ENCODE results near the gene MGLL. TPM values are rescaled to one million over a fixed set of nuclear protein-coding genes. Genes with fewer than 3 reads are reported as not detected.
A peak's percentile ranks its signal among the peaks of the same experiment; 100 is the strongest.

MGLL gene
- total and polyA plus RNA-seq, 2 donors (not counting 1 experiment from before 2014, with no cell fraction given) = 1.7 to 6.9 TPM

DNA sequence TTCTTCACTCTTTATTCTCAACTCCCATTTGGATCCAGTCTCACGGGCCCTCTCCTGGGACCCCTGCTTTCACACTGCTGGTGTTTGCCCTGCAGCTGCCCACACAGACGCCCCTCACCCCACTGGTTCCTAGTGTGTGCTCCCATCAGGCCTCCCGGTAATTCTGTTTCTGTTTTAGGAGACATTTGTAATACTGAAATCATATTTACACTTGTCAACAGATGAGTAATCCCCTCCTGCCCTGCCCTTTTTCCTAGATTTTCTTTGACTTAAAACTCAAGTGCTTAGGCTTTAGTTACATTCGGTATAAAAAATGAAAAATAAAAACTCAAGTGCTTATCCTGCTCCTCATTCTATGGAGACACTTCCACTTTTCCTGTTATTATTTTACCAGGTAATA lies 167.9 kb downstream of the MGLL start:
- no peaks in the 10 kb centered on the region for H3K27me3 ChIP-seq (replicated peaks in 1 of 4; ENCODE audit: control extremely low read depth in 1 of 4, control insufficient read depth in 3 of 4, insufficient read depth in 4 of 4, low read length in 3 of 4)
- no peaks in the 10 kb centered on the region for H3K4me1 ChIP-seq (ENCODE audit: control insufficient read depth in 2 of 2, insufficient read depth in 2 of 2, low read length in 2 of 2)
- TF ChIP-seq, protein P1, sequence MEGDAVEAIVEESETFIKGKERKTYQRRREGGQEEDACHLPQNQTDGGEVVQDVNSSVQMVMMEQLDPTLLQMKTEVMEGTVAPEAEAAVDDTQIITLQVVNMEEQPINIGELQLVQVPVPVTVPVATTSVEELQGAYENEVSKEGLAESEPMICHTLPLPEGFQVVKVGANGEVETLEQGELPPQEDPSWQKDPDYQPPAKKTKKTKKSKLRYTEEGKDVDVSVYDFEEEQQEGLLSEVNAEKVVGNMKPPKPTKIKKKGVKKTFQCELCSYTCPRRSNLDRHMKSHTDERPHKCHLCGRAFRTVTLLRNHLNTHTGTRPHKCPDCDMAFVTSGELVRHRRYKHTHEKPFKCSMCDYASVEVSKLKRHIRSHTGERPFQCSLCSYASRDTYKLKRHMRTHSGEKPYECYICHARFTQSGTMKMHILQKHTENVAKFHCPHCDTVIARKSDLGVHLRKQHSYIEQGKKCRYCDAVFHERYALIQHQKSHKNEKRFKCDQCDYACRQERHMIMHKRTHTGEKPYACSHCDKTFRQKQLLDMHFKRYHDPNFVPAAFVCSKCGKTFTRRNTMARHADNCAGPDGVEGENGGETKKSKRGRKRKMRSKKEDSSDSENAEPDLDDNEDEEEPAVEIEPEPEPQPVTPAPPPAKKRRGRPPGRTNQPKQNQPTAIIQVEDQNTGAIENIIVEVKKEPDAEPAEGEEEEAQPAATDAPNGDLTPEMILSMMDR (IDR thresholded peaks at IDR 0.05) = no peak
- TF ChIP-seq EZH2 (IDR thresholded peaks at IDR 0.05; ENCODE audit: borderline replicate concordance, insufficient read depth, low read depth, low read length, poor library complexity, severe bottlenecking) = no peak
- H3K4me3 Mint-ChIP-seq = no peak overlapping the region
- H3K4me2 ChIP-seq (replicated peaks; ENCODE audit: low read depth, low read length, poor library complexity, severe bottlenecking) = no peak overlapping the region
- no peaks in the 10 kb centered on the region for H3K27me3 Mint-ChIP-seq
- no peak overlapping the region for H3K4me3 ChIP-seq (ENCODE audit: control extremely low read depth in 1 of 5, extremely low read depth in 1 of 5, insufficient read depth in 1 of 5, low read depth in 2 of 5, low read length in 4 of 5)
- no peaks in the 10 kb centered on the region for H3K4me1 Mint-ChIP-seq
- H3K9me3 Mint-ChIP-seq (ENCODE audit: insufficient read depth) = no peaks in the 10 kb centered on the region
- ChIA-PET CTCF (no interaction called here), POLR2A (no interaction called here)
- no CpG with 5 or more reads among the region's 4 CpGs for WGBS (ENCODE audit: insufficient coverage)
- H2AFZ ChIP-seq (ENCODE audit: insufficient read depth, low read depth, low read length, poor library complexity, severe bottlenecking) = no peak overlapping the region
- no peak for ATAC-seq (ENCODE audit: low read depth)
- no peaks in the 10 kb centered on the region for H3K9me3 ChIP-seq (ENCODE audit: control extremely low read depth in 1 of 3, control insufficient read depth in 2 of 3, insufficient read depth in 1 of 3, low read length in 2 of 3)
- no peak for DNase-seq
- no peaks in the 10 kb centered on the region for H4K20me1 ChIP-seq (ENCODE audit: control insufficient read depth, insufficient read depth, low read length, poor library complexity, severe bottlenecking)
- no peak overlapping the region for H3K27ac ChIP-seq (ENCODE audit: low read length in 2 of 2)
- intact Hi-C loops (cut with micrococcal nuclease) = no loop called here
- no peaks in the 10 kb centered on the region for H3K79me2 ChIP-seq (ENCODE audit: control insufficient read depth, insufficient read depth, low read length)
- no peak overlapping the region for H3K9ac ChIP-seq (ENCODE audit: low read length)
- no peak overlapping the region for H3K27ac Mint-ChIP-seq
- no peaks in the 10 kb centered on the region for H3K36me3 ChIP-seq (replicated peaks in 1 of 2; ENCODE audit: control extremely low read depth in 1 of 2, control insufficient read depth in 1 of 2, extremely low read depth in 1 of 2, insufficient read depth in 2 of 2, low read length in 1 of 2)

DNA sequence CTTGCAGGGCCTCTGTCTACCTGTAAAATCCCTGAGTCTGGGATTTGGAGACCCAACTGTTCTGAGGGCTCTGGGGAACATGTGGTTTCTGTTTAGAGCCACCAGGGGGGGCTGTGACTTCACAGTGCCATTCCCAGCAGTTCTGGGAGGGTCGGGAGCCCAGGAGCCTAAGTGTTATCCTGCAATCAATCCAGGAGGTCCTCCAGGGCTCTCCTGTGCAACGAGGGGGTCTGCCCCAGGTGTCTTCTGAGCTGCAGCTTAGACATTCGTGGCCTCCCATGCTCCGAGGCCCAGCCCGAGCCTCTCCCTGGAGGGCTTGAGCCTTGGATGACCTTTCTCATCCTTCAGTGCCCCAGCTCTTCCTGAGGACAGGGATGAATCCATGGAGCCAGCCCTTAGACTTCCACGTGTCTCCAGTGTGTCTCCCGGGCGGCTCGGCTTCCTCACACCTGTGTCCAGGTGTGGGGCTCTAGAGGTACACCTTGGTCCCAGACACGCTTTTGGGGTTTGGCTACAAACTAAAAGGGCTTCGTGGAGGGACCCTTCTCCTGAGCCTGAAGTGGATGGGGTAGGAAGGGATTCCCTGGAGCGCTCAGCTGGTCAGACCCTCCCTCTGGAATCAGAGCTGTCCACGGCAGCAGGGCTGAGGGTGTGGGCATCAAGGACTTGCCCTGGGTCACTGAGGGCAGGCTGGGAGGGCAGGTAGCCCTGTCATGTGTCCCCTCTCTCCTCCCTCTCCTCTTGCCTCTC lies 169.9 kb downstream of the MGLL start:
- no peak overlapping the region for H3K4me3 Mint-ChIP-seq
- Histone ChIP-seq H3K4me2 (replicated peaks; ENCODE audit: low read depth, low read length, poor library complexity, severe bottlenecking) (no peak overlapping the region), H2AFZ (ENCODE audit: insufficient read depth, low read depth, low read length, poor library complexity, severe bottlenecking) (no peak overlapping the region), H3K27me3 (replicated peaks in 1 of 4; ENCODE audit: control extremely low read depth in 1 of 4, control insufficient read depth in 3 of 4, insufficient read depth in 4 of 4, low read length in 3 of 4) (no peaks in the 10 kb centered on the region), H3K4me1 (ENCODE audit: control insufficient read depth in 2 of 2, insufficient read depth in 2 of 2, low read length in 2 of 2) (no peaks in the 10 kb centered on the region), H3K79me2 (ENCODE audit: control insufficient read depth, insufficient read depth, low read length) (no peaks in the 10 kb centered on the region), H3K27ac (ENCODE audit: low read length in 2 of 2) (no peak overlapping the region), H3K36me3 (replicated peaks in 1 of 2; ENCODE audit: control extremely low read depth in 1 of 2, control insufficient read depth in 1 of 2, extremely low read depth in 1 of 2, insufficient read depth in 2 of 2, low read length in 1 of 2) (no peaks in the 10 kb centered on the region), H3K9me3 (ENCODE audit: control extremely low read depth in 1 of 3, control insufficient read depth in 2 of 3, insufficient read depth in 1 of 3, low read length in 2 of 3) (no peaks in the 10 kb centered on the region), H3K9ac (ENCODE audit: low read length) (no peak overlapping the region), H4K20me1 (ENCODE audit: control insufficient read depth, insufficient read depth, low read length, poor library complexity, severe bottlenecking) (no peaks in the 10 kb centered on the region), H3K4me3 (ENCODE audit: control extremely low read depth in 1 of 5, extremely low read depth in 1 of 5, insufficient read depth in 1 of 5, low read depth in 2 of 5, low read length in 4 of 5) (no peak overlapping the region)
- POLR2A ChIA-PET = interaction anchor here (0.8 kb wide), 1 partner anchor 18 kb away, joined by 3 read pairs; no protein-coding TSS in a partner anchor
- no peak for TF ChIP-seq EZH2 (IDR thresholded peaks at IDR 0.05; ENCODE audit: borderline replicate concordance, insufficient read depth, low read depth, low read length, poor library complexity, severe bottlenecking)
- TF ChIP-seq, protein P1 (IDR thresholded peaks at IDR 0.05) = peak; percentile 84
- CTCF ChIA-PET = interaction anchor here (0.7 to 5.5 kb wide), 13 partner anchors 17 to 319 kb away, joined by 3 to 22 read pairs (median 5); no protein-coding TSS in a partner anchor
- H3K27me3 Mint-ChIP-seq = no peaks in the 10 kb centered on the region
- no peaks in the 10 kb centered on the region for H3K9me3 Mint-ChIP-seq (ENCODE audit: insufficient read depth)
- no peaks in the 10 kb centered on the region for H3K4me1 Mint-ChIP-seq
- ATAC-seq (ENCODE audit: low read depth) (peak; percentile 64), DNase-seq (peak; percentile 66)
- 78% methylated on average over 13 of the region's 13 CpGs for WGBS (ENCODE audit: insufficient coverage)
- intact Hi-C loops (cut with micrococcal nuclease) = loop anchor here (1.0 to 2.0 kb wide), 2 partner anchors 180 to 480 kb away; no protein-coding TSS in a partner anchor
- no peak overlapping the region for H3K27ac Mint-ChIP-seq
